Glomerular visceral epithelial cell (primary cell): Measurements from ENCODE around the gene BCL2L11.

Experiments used
- DNase-seq: peaks from one replicate; pipeline ENCODE4 v3.0.0-alpha.2; 2016; ENCODE audit errors: extremely low spot score

BCL2L11 gene

DNA sequence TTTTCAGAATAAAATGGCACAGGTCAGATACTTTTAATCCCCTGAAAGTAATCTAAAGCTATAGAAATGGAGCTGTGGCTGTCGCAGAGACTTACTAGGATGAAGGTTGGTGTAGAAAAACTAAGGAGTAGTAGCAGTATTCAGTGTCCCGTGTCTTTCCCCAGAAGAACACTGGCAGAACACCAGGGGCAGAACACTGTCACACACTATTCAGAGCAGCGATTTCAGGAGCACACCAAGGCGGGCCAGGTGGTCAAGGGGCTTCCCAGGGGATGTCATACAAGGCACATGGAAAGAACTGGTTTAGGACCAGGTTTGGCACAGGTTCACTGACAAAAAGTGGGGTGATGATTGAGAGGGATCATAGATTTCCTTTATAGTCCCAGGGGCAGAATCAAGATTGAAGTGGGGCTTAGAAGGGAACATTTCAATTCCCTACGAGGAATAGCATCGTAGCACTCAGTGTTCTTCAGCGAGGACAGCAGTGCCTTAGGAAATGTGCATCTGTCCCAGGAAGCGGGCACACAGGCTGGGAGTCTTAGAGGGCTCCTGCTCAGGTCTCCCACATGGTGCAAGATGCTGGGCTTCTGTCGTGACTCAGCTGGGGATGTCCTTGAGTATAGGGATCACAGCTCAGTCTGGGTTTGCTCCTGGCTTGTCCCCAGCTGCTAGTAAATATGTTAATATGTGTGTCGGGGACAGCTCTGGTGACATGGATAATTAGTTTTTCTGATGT, 22.6 kb downstream of the BCL2L11 start:
- DNase-seq = no peak

DNA sequence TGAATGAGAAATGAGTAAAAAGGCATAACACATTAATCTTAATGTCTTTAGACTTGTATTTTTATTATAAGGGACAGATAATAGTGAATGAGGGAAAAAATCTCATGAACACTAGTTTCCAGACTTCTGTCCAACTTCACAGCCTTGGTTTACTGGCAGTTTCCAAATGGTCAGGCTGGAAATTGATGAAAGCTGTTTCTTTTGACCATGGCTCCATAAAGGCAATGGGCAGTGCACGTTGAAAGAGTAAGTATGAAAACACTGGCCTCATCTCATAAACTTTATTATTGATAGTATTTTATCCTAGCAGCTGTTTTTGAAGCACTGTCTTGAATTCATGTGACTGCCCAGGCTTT, 23.1 kb downstream of the BCL2L11 start:
- DNase-seq = no peak

DNA sequence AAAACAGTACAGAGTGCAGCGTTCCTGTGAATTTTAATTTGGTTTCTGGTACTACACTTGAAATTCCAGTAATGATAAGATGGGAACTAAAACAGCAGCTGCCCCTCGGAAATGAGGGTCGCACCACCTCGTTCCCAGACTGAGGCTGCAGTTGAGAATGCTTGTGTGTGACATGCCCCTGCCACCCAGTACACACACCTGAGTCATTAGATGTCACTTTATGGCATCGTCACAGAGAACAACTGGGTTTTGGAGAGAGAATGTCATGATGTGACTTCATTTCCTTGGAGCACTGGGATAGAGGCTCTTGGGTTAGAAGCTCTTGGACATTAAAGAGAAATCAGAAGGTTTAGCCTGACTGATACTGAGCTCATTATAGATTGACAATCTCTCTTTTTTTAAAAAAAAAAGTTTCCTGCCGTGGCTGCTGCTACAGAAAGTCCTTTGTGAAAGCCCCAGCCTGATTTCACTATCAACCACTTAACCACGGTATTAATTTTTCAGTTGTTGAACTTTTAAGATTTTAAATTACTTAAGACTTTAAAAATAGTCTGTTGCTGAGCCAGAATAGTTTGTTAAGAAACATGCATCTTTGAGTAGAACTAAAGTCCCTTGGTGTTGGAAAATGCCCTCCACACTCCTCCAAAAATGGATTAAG, 24.5 kb downstream of the BCL2L11 start:
- no peak for DNase-seq

DNA sequence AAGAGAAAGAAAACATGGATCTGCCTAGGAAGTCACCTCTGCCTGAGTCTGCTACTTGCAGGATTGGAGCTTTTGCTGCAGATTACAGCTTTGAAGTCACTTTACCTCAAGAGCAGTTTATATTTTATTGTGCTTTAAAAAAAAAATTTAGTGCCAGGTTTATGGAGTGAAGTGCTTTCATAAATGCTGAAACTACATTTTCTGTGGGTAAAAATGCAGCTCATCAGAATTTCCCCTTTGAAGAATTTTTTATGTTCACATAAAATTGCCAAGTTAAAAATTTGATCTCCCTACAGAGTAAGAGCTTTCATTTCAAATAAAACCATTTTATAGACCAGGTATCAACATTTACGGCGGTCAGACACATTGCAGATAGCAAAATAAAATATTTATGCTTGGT, 25.2 kb downstream of the BCL2L11 start:
- DNase-seq = no peak

DNA sequence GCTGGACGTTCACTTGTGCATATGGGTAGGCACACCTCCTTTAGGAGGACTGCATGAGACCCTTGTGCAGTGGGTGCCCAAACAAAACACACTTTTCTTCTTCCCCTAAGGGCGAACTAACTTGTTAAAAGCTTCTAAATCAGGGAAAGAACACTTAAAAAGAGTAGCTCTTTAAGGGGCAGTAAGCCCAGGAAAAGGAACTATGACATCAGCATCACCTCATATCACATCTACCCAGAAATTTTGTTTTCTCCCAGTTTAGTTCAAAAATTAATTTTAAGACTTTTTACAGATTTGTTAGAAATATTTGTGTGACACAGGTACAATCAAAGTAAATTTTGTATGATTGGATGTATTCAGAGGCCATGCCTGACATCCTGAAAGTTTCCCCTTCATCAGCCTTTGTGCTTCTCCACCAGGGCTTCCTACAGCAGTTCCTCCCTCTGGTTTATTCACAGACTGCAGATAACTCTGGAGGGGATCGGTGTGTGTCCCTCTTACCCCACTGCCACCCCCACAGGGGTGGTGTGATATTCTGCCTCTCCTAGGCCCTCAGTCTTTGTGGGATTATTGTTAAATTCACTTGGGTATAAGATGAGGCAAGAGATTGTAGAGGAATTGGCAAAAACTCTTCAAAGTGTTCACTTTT, 27.6 kb downstream of the BCL2L11 start:
- no peak for DNase-seq

DNA sequence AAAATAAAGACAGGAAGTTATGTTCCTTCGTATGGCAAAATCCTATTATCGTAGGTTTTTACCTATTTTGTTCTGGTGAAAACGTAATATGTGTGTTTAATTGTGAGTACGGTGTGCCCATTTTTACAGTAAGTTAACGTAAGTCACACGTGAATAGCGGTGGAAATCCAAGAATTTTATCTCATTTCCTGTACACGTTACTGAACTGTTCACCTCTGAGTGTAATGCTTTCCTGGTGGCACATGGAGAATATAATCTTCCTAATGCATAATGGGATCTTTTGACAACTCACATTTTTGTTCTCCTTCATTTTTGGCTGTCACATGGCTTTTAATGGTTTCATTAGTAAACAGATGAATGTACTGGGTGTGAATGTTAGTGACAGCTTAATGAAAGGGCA, 28.2 kb downstream of the BCL2L11 start:
- no peak for DNase-seq

DNA sequence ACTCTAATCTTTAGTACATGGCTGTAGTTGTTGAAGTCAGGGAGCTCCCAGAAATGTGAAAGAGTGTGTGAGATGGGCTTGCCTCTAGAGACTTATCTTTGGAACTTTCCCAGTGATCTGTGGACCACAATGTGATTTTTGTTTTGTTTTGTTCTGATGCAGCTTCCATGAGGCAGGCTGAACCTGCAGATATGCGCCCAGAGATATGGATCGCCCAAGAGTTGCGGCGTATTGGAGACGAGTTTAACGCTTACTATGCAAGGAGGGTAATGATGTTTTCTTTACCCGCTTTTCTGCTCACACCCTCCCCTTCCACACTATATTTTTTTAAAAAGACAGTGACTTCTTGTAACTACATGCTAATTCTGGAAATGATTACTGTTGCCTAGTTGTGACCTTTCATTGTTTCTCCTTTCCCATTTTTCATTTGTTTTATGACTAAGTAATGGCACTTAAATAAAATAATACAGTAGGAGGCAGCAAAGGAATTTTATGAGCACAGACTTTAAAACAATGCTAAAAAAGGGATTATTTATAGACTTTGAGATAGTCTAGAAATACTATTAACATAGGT, 29.3 kb downstream of the BCL2L11 start:
- no peak for DNase-seq

DNA sequence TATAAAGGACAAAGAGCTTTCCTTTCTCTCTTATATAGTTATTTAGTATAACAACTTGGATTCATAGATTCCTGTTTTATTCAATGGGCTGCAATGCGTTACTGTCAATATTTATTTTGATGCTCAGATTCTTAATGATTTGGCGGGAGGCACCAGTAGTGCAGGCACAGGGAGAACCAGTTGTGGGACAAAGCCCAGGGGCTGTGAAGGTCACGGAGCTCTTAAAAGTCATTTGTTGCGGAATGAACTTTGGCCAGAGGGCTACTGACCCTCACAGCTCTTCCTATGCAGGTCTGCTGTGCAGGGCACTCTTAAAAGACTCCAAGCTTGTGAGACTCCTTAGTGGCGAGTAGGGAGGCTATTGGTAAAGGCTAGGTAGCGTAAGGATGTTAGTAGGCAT, 34.0 kb downstream of the BCL2L11 start:
- no peak for DNase-seq

DNA sequence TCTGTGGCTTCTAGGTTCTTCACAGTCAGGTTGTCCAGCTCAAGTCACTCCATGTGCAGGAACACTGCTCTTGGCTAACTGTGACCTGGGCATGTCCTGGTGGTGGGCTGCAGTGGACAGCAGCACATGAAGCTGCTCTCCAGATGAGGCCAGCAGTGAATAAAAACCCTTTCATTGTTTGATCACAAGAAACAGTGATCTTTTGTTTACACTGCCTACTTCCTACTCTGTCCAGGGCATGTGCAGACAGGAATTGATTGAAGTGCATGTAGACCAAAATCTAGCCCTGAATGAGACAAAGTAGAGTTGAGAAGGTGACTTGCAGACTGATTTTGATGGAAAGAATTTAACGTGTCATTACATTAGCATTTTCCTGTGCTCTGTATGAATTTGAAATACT, 34.9 kb downstream of the BCL2L11 start:
- DNase-seq = no peak

DNA sequence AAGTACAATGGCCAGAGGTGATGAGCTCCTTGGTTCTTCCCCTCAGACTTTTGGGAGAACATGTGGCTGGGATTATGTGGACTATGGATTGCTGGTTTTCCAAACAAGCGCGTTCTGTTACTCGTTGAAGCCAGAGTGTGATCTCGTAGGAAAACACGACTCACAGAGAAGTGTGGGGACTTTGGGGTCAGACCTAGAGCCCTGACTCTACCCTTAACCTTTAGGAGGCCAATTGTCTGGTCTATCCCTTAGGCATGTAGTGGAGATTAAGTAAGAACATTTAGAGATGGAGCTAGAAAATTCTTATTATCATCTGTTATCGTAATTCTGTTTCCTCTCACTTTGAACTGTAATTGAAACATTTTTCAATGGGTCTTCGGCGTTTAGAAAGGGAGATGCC, 35.8 kb downstream of the BCL2L11 start:
- no peak for DNase-seq

DNA sequence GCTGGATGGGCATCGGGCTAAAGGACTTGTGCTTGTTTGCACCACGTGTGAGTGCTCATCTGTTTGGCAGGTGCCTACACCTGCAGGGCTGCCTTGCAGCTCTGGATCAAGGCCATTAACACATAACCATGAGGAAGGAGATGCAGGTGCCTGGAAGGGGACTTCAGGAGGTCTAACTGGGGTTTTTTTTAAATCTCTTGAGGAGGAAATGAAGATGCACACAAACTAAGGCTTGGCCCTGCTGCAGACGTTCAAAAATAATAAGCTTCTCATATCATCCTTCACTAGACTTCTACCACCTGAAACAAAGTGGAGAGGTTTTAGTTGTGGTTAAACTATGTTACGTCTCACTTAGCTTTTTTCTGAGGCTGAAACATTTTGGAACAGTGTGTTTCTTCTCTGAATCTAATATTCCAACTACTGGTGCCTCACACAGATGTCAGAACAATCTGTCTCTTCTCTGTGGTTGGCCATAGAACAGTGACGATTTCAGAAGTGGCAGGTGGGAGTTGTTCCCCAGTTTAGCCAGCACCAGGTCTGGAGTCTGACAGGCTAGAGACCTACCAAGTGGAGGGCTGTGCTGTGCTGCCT, 36.5 kb downstream of the BCL2L11 start:
- DNase-seq = no peak

DNA sequence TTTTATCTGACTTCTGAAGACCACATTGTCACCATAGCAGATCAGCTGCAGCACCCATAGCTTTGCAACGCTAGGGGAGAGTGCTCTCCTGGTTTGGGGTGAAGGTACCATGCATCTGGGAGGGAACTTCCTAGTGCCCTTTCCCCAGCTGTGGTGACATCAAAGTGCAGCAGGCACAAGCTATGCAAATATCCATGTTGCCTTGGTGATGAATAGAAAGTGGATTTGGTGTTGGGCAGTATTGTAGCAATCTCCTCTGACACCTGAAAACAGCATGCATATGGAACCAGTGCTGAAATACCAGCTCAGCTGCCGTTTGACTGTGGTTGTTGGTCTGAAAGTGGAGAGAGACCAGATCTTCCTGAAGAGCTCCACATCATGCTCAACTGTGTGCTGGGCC, 37.1 kb downstream of the BCL2L11 start:
- no peak for DNase-seq

DNA sequence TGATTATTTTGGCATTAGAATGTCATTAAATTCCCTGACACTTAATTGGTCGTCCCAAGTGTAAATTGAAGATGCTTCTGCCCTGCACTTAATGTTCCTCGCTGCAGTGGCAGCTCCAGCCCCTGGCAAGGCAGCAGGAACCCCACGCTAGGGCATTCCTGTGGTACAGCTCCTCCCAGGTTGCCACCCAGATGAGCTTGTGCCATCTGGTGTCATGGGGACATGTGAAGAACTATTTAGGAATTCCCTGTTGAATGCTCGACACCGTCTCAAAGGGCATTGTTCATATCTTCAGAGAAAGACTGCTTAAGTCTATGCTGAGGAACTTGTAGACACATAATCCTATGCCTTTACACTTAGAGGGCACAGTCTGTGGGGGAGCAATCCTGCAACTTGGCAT, 38.9 kb downstream of the BCL2L11 start:
- DNase-seq = no peak

DNA sequence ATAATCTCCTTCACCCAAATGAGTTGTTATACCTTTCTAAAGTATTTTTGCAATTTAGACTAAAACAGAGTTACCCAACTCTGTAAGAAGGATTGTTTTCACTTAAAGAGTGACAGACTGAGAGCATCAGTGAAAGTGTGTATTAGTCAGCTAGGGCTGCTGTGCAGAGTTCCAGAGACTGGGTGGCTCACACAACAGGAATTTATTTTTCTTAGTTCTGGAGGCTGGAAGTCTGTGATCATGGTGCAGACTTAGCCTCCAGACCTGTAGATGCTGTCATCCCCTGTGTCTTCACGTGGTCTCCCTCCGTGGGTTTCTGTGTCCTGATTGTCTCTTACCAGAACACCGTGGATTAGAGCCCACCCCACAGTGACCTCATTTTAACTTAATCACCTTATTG, 40.0 kb downstream of the BCL2L11 start:
- DNase-seq = peak; percentile 77

DNA sequence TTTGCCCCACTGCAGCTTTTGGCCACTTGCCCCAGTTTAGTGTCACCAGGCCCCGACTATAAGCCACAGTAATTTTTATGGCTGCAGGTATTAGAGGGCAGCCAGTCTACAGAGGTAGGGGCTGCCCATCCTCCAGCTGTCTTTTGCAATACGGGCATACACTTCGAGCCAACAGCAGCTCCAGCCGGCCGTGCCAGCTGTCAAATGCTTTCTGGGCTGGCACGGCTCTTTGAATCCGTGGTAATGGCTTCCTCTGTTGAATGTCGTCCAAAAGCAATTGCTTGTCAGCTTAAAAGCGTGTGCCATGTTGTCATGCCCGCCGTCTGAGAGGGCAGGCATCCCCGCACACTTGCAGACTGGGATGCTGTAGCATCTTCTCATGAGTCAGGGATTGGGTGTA, 41.3 kb downstream of the BCL2L11 start:
- DNase-seq = no peak

DNA sequence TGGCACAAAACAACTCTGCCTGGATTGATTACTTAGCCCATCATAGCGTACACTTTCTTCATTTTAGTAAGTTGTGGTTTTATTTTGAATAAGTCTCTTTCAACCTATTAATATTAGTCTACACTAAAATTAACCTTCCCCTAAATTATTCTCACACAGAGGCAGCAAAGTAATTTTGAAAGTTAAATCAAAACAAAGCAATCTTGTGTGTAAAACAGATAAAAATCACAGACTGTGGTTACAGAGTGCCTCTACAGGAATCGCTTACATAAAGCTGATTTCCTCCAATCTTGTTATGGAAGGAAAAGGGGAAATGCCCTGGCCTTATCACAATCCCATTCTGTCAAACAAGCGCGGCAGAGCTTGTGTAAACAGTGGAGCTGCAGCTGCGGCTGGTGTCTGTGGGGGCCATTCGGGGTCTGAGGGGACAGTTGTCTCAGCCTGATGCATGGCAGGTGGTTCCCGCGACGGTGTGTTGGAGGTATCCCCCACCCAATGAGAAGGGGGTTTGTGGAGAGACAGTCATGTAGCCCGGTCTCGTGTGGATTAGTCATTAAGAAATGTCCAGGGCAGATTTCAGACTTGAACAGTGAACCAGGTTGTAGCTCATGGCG, 42.1 kb downstream of the BCL2L11 start:
- DNase-seq = peak; percentile 45

DNA sequence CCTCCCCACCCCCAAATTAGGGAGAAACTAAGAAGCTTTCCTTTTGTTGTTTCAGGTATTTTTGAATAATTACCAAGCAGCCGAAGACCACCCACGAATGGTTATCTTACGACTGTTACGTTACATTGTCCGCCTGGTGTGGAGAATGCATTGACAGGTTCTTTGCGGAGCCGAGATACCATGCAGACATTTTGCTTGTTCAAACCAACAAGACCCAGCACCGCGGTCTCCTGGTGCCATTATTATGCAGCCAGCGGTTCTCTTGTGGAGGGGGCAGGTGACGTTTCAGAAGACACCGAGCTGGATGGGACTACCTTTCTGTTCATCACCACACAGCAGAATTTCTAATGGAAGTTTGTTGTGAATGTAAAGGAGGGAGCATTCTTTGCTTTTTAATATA, 43.4 kb downstream of the BCL2L11 start:
- no peak for DNase-seq

DNA sequence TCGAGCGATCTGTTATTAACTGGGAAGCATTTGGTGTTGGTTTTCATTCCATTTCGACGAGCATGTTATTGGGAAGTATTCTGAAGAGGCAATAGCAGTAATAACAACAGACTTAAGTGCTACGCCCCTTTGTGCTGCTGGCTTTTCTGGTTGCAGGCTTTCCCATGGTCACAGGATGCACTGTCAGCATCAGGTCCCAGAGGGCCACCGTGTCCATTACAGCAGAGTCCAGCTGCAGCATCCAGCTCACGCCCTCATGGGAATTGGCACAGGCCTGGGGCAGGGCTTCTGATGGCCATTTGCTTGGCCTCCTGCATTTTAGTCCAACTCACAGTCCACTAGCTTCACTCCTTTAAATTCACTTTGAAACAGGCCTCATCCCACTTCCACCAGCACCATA, 44.4 kb downstream of the BCL2L11 start:
- no peak for DNase-seq

DNA sequence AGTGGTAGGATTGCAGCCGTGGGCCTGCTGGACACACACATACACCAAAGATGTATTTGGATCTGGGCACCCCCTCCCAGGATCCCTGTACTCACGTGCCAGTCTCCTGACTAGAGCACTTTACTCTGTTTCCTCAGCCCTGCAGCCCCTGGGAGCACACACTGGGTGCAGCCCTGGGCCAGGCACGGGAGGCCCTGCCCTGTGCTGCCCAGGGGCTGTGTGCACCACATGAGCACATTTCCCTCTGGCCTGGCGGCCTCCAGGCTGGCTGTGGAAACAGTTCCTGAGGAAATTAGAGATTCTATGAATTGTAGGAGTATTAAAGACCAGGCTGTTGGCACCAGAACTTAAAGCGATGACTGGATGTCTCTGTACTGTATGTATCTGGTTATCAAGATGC, 45.4 kb downstream of the BCL2L11 start:
- no peak for DNase-seq

DNA sequence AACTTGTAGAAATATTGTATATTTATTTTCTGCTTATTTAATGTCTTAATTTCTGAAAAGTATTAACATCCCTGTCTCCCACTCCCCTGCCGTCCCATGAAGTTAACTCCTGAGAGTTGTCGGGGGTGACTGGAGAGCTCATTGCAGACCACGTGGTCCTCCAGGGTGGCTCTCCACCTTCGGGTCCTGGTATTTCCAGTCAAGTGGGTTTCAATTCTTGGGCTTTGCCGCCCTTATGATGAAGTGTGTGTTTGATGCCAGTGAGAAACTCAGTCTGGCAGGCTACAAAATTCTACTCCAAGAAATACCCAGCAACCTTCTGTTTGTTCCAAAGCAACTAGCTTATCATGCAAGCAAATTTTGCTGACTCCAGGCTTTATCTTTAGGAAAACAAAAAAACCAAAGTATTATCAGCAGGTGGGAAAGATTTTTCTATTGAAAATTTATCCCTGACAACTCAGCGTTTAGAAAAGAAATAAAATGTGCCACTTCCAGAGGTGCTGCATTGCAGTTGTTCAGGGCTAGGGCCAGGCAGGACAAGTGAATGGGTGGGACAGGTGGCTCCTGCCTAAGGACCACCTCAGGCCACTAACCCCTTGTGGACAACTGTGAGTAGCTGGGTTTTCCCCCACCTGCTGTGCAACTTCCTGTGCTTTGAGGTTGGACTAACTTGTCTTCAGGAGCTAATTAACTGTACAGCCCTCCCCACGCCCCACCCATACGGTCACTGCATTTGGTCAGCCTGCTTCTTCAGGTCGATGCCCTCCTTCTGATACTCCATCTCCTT, 46.6 kb downstream of the BCL2L11 start:
- no peak for DNase-seq

DNA sequence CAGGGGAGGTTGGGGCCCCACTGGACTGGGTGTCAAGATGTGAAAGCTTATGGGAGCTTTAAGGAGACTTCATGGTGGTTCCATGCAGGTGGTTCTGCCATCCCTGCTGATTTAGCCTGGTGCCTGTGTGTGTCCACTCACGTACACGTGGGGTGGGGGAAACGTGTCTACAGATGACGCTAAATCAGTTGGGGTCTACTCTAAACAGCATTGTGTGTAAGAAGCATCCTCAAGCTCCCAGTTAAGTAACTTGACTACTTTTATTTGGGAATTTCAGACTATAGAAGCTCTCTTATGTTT, 47.1 kb downstream of the BCL2L11 start:
- no peak for DNase-seq
